ENCODE data around the gene TAOK1.
A peak's percentile ranks its signal among the peaks of the same experiment; 100 is the strongest.

The TAOK1 gene

GRCh38 chr17:29379084-29379991 lies 10.8 kb upstream of the TAOK1 start:
- no peak for DNase-seq (ENCODE audit: low read depth)

- no peak for DNase-seq (ENCODE audit: low read depth)
Observed at GRCh38 chr17:29383686-29384085, 6.5 kb upstream of the TAOK1 start.

GRCh38 chr17:29384901-29385300 lies 5.3 kb upstream of the TAOK1 start:
- DNase-seq (ENCODE audit: low read depth): no peak

GRCh38 chr17:29386760-29387159 lies 3.4 kb upstream of the TAOK1 start:
- DNase-seq (ENCODE audit: low read depth): no peak

- no peak for DNase-seq (ENCODE audit: low read depth)
Observed at GRCh38 chr17:29388937-29389336, 1.2 kb upstream of the TAOK1 start.

GRCh38 chr17:29390851-29391631 lies 878 bp downstream of the TAOK1 start:
- DNase-seq (ENCODE audit: low read depth): no peak

GRCh38 chr17:29393436-29393835 lies 3.3 kb downstream of the TAOK1 start:
- no peak for DNase-seq (ENCODE audit: low read depth)

- DNase-seq (ENCODE audit: low read depth): no peak
Observed at GRCh38 chr17:29394761-29395160, 4.6 kb downstream of the TAOK1 start.

GRCh38 chr17:29396066-29396465 lies 5.9 kb downstream of the TAOK1 start:
- DNase-seq (ENCODE audit: low read depth): no peak

- DNase-seq (ENCODE audit: low read depth): no peak
Observed at GRCh38 chr17:29399634-29400033, 9.5 kb downstream of the TAOK1 start.

GRCh38 chr17:29400818-29401217 lies 10.7 kb downstream of the TAOK1 start:
- no peak for DNase-seq (ENCODE audit: low read depth)

- DNase-seq (ENCODE audit: low read depth): no peak
Observed at GRCh38 chr17:29401258-29401657, 11.1 kb downstream of the TAOK1 start.

- DNase-seq (ENCODE audit: low read depth): no peak
Observed at GRCh38 chr17:29407856-29408255, 17.7 kb downstream of the TAOK1 start.

GRCh38 chr17:29409963-29410362 lies 19.8 kb downstream of the TAOK1 start:
- no peak for DNase-seq (ENCODE audit: low read depth)

GRCh38 chr17:29412780-29413565 lies 22.8 kb downstream of the TAOK1 start:
- DNase-seq (ENCODE audit: low read depth): no peak

GRCh38 chr17:29420128-29420527 lies 30.0 kb downstream of the TAOK1 start:
- no peak for DNase-seq (ENCODE audit: low read depth)

GRCh38 chr17:29430275-29430674 lies 40.1 kb downstream of the TAOK1 start:
- no peak for DNase-seq (ENCODE audit: low read depth)

GRCh38 chr17:29433541-29433940 lies 43.4 kb downstream of the TAOK1 start:
- no peak for DNase-seq (ENCODE audit: low read depth)

GRCh38 chr17:29434550-29434949 lies 44.4 kb downstream of the TAOK1 start:
- DNase-seq (ENCODE audit: low read depth): no peak

- no peak for DNase-seq (ENCODE audit: low read depth)
Observed at GRCh38 chr17:29442451-29442850, 52.3 kb downstream of the TAOK1 start.

- DNase-seq (ENCODE audit: low read depth): no peak
Observed at GRCh38 chr17:29443041-29443739, 53.0 kb downstream of the TAOK1 start.

GRCh38 chr17:29444589-29444988 lies 54.4 kb downstream of the TAOK1 start:
- DNase-seq (ENCODE audit: low read depth): peak; percentile 11

Data from non-pigmented ciliary epithelial cell (primary cell).